Measurements from ENCODE around the gene CCDC191. TPM values are rescaled to one million over a fixed set of nuclear protein-coding genes. Genes with fewer than 3 reads are reported as not detected.

Gene CCDC191
- total RNA-seq, 4 donors from 2014 or later = 3.2 to 4.6 (median 4.3) TPM

GRCh38 chr3:114101101-114101500, 44.8 kb upstream of the CCDC191 start:
- no peak for DNase-seq (ENCODE audit: extremely low spot score)
- Histone ChIP-seq H3K27me3 (no peaks in the 10 kb centered on the region), H3K4me1 (no peaks in the 10 kb centered on the region), H3K27ac (replicated peaks in 1 of 4) (no peak overlapping the region), H3K36me3 (no peaks in the 10 kb centered on the region), H3K9me3 (no peaks in the 10 kb centered on the region), H3K4me3 (no peak overlapping the region)
- intact Hi-C loops (cut with DNase I) = no loop called here
- 50% methylated on average over 1 of the region's 1 CpG for WGBS
- TF ChIP-seq POLR2A (IDR thresholded peaks at IDR 0.05; ENCODE audit: low read depth) = no peak
- TF ChIP-seq CTCF (IDR thresholded peaks at IDR 0.05) = no peak
- TF ChIP-seq EP300 (IDR thresholded peaks at IDR 0.05) = no peak
- TF ChIP-seq POLR2AphosphoS5 (IDR thresholded peaks at IDR 0.05) = no peak

GRCh38 chr3:114095796-114096195, 39.5 kb upstream of the CCDC191 start:
- Histone ChIP-seq H3K4me1 (peaks cover 4 to 18% (median 15%) of the 10 kb centered on the region in 4 donors), H3K9me3 (no peaks in the 10 kb centered on the region), H3K36me3 (no peaks in the 10 kb centered on the region), H3K27me3 (no peaks in the 10 kb centered on the region), H3K27ac (replicated peaks in 1 of 4) (no peak overlapping the region), H3K4me3 (no peak overlapping the region)
- TF ChIP-seq EP300 (IDR thresholded peaks at IDR 0.05) (no peak), POLR2AphosphoS5 (IDR thresholded peaks at IDR 0.05) (no peak), CTCF (IDR thresholded peaks at IDR 0.05) (no peak), POLR2A (IDR thresholded peaks at IDR 0.05; ENCODE audit: low read depth) (no peak)
- WGBS = 80% methylated on average over 3 of the region's 3 CpGs
- DNase-seq (ENCODE audit: extremely low spot score) = no peak
- intact Hi-C loops (cut with DNase I) = no loop called here

GRCh38 chr3:114093596-114093995, 37.3 kb upstream of the CCDC191 start:
- no peak overlapping the region for H3K27ac ChIP-seq (replicated peaks in 1 of 4)

GRCh38 chr3:114093016-114093380, 36.7 kb upstream of the CCDC191 start:
- no peak for TF ChIP-seq EP300 (IDR thresholded peaks at IDR 0.05)
- no peak for TF ChIP-seq CTCF (IDR thresholded peaks at IDR 0.05)
- TF ChIP-seq POLR2AphosphoS5 (IDR thresholded peaks at IDR 0.05) = no peak
- Histone ChIP-seq H3K27ac (replicated peaks in 1 of 4) (peak overlapping the region in 1 of 4 donors; percentile 28), H3K4me1 (peaks cover 4 to 18% (median 15%) of the 10 kb centered on the region in 4 donors), H3K4me3 (no peak overlapping the region), H3K27me3 (no peaks in the 10 kb centered on the region), H3K36me3 (peaks cover 0 to under 1% (median 0%) of the 10 kb centered on the region in 4 donors), H3K9me3 (no peaks in the 10 kb centered on the region)
- intact Hi-C loops (cut with DNase I) = no loop called here
- WGBS = 26% methylated on average over 3 of the region's 3 CpGs
- DNase-seq (ENCODE audit: extremely low spot score) = no peak

More at GRCh38 chr3:114093596-114093995, 37.3 kb upstream of the CCDC191 start:
- no peak for DNase-seq (ENCODE audit: extremely low spot score)
- H3K27me3 ChIP-seq = no peaks in the 10 kb centered on the region
- H3K36me3 ChIP-seq = no peaks in the 10 kb centered on the region
- intact Hi-C loops (cut with DNase I) = no loop called here
- H3K4me1 ChIP-seq = peaks cover 4 to 18% (median 15%) of the 10 kb centered on the region in 4 donors
- 50% methylated on average over 2 of the region's 2 CpGs for WGBS
- no peak overlapping the region for H3K4me3 ChIP-seq
- H3K9me3 ChIP-seq = no peaks in the 10 kb centered on the region
- TF ChIP-seq CTCF (IDR thresholded peaks at IDR 0.05) = no peak
- no peak for TF ChIP-seq POLR2AphosphoS5 (IDR thresholded peaks at IDR 0.05)
- no peak for TF ChIP-seq EP300 (IDR thresholded peaks at IDR 0.05)
- TF ChIP-seq POLR2A (IDR thresholded peaks at IDR 0.05; ENCODE audit: low read depth) = no peak

All from esophagus muscularis mucosa (tissue), 4 donors.